HFFc6 (cell line): ENCODE measurements around the gene TRPV4. TPM values are rescaled to one million over a fixed set of nuclear protein-coding genes. Genes with fewer than 3 reads are reported as not detected.

Experiments used
- DNase-seq: peaks from one replicate; pipeline ENCODE4 v3.0.0-alpha.2; 2018
- H3K27ac Mint-ChIP-seq: 2 replicates; pipeline ENCODE4 v1.8.0; 2020; ENCODE audit warnings: mild to moderate bottlenecking, mixed read lengths
- H3K27me3 Mint-ChIP-seq: 2 replicates; pipeline ENCODE4 v1.8.0; 2021; ENCODE audit warnings: mild to moderate bottlenecking, moderate library complexity, mixed read lengths; ENCODE audit not compliant: insufficient read depth
- H3K36me3 Mint-ChIP-seq: 2 replicates; pipeline ENCODE4 v1.8.0; 2021; ENCODE audit warnings: low read depth, mixed read lengths
- H3K4me1 Mint-ChIP-seq: 2 replicates; pipeline ENCODE4 v1.8.0; 2020; ENCODE audit warnings: low read depth, mixed read lengths
- H3K4me3 Mint-ChIP-seq: 2 replicates; pipeline ENCODE4 v1.8.0; 2020; ENCODE audit warnings: mild to moderate bottlenecking, moderate library complexity, mixed read lengths
- H3K9me3 Mint-ChIP-seq: 2 replicates; pipeline ENCODE4 v1.8.0; 2020; ENCODE audit warnings: mild to moderate bottlenecking, mixed read lengths
- CTCF ChIP-seq: fragments of 200-600 bp; sonication (generic); IDR thresholded peaks from 2 replicates; pipeline ENCODE4 v1.5.0; 2021; ENCODE audit warnings: antibody characterized with exemption, mild to moderate bottlenecking
- total RNA-seq, 6 experiments: library from RNA; stranded (reverse); fragmentation: NEBNext Ultra II Directional; extraction: Animal tissue kit (Norgen Biotek cat#: 25700); gene quantifications; 2 replicates in 1 of 6; 3 replicates in 5 of 6; pipeline ENCODE4 v1.2.3, GENCODE V29; 2021

Gene TRPV4
- total RNA-seq, 6 experiments from 2014 or later, result 1.6 to 2.5 (median 1.9) TPM

GRCh38 chr12:109738878-109739665 is 94.1 kb downstream of the TRPV4 start:
- H3K36me3 Mint-ChIP-seq, result no peaks in the 10 kb centered on the region
- peak; percentile 52 for DNase-seq
- peaks cover 17% of the 10 kb centered on the region for H3K4me1 Mint-ChIP-seq
- peak overlapping the region; percentile 78 for H3K27ac Mint-ChIP-seq
- H3K9me3 Mint-ChIP-seq, result no peaks in the 10 kb centered on the region
- peaks cover 25% of the 10 kb centered on the region for H3K27me3 Mint-ChIP-seq
- H3K4me3 Mint-ChIP-seq, result no peak overlapping the region
- TF ChIP-seq CTCF, result no peak

- Mint-ChIP-seq H3K4me1 (peaks cover 17% of the 10 kb centered on the region), H3K27ac (no peak overlapping the region), H3K27me3 (peaks cover 33% of the 10 kb centered on the region), H3K9me3 (no peaks in the 10 kb centered on the region), H3K4me3 (no peak overlapping the region), H3K36me3 (no peaks in the 10 kb centered on the region)
- DNase-seq, result no peak
- no peak for TF ChIP-seq CTCF
Measured at GRCh38 chr12:109738209-109738608, 95.0 kb downstream of the TRPV4 start.

- Mint-ChIP-seq H3K4me1 (peaks cover 17% of the 10 kb centered on the region), H3K4me3 (no peak overlapping the region), H3K27ac (no peak overlapping the region), H3K36me3 (no peaks in the 10 kb centered on the region), H3K9me3 (no peaks in the 10 kb centered on the region), H3K27me3 (peaks cover 38% of the 10 kb centered on the region)
- no peak for TF ChIP-seq CTCF
- no peak for DNase-seq
Measured at GRCh38 chr12:109737631-109738030, 95.6 kb downstream of the TRPV4 start.

GRCh38 chr12:109737126-109737525 is 96.1 kb downstream of the TRPV4 start:
- no peak for TF ChIP-seq CTCF
- peaks cover 39% of the 10 kb centered on the region for H3K27me3 Mint-ChIP-seq
- H3K4me3 Mint-ChIP-seq, result no peak overlapping the region
- no peak overlapping the region for H3K27ac Mint-ChIP-seq
- no peaks in the 10 kb centered on the region for H3K36me3 Mint-ChIP-seq
- no peaks in the 10 kb centered on the region for H3K9me3 Mint-ChIP-seq
- peaks cover 17% of the 10 kb centered on the region for H3K4me1 Mint-ChIP-seq
- no peak for DNase-seq

GRCh38 chr12:109736552-109737108 is 96.6 kb downstream of the TRPV4 start:
- Mint-ChIP-seq H3K9me3 (no peaks in the 10 kb centered on the region), H3K36me3 (no peaks in the 10 kb centered on the region)

More at GRCh38 chr12:109736552-109737108, 96.6 kb downstream of the TRPV4 start:
- peak; percentile 51 for DNase-seq
- peaks cover 17% of the 10 kb centered on the region for H3K4me1 Mint-ChIP-seq
- H3K27me3 Mint-ChIP-seq, result peaks cover 44% of the 10 kb centered on the region
- H3K4me3 Mint-ChIP-seq, result no peak overlapping the region
- TF ChIP-seq CTCF, result no peak
- H3K27ac Mint-ChIP-seq, result no peak overlapping the region
